Measurements from ENCODE around the gene TTC31.

TTC31 gene

DNA sequence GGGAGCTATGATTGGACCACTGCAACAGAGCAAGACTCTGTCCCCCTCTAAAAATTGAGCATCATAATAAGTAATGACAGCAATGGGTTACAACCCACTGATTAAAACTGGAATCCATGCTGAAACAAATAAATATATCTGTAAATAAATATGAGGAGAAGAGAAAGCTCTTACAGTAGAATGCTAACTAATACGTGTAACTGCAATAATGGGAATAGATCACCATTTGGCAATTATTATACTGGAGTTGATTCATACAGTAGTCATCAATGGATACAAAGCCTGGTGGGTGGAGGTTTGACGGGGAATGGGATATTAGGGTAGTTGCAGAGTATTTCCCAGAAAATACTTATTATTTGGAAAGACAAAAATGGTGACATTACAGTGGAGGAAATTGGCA lies 34.1 kb upstream of the TTC31 start:
- TF ChIP-seq, protein P1, sequence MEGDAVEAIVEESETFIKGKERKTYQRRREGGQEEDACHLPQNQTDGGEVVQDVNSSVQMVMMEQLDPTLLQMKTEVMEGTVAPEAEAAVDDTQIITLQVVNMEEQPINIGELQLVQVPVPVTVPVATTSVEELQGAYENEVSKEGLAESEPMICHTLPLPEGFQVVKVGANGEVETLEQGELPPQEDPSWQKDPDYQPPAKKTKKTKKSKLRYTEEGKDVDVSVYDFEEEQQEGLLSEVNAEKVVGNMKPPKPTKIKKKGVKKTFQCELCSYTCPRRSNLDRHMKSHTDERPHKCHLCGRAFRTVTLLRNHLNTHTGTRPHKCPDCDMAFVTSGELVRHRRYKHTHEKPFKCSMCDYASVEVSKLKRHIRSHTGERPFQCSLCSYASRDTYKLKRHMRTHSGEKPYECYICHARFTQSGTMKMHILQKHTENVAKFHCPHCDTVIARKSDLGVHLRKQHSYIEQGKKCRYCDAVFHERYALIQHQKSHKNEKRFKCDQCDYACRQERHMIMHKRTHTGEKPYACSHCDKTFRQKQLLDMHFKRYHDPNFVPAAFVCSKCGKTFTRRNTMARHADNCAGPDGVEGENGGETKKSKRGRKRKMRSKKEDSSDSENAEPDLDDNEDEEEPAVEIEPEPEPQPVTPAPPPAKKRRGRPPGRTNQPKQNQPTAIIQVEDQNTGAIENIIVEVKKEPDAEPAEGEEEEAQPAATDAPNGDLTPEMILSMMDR (conservative IDR thresholded peaks at IDR 0.05) = no peak
- no peak overlapping the region for H3K27ac ChIP-seq

DNA sequence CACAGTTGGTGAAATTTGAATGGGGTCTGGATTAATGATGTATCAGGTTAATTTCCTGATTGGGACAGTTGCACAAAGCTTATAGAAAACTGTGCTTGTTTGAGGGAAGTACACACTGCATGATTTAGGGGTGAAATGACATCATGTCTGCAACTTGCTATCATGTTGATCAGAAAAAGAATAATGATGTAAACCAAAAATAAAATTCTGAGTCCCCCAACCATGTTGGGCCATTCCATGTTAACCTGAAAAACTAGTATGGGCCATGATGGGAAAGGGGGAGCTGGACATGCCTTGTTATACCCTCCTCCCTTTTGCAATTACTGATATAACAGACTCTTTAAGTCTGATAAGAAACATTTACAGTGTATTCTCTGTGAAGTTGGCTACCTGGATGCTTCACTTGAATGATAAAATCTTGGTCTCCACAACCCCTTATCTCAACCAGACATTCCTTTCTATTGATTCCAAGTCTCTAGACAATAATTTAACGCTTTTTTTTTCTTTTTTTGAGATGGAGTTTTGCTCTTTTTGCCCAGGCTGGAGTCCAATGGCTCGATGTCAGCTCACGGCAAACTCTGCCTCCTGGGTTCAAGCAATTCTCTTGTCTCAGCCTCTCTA lies 32.2 kb upstream of the TTC31 start:
- no peak overlapping the region for H3K27ac ChIP-seq
- TF ChIP-seq, protein P1 (conservative IDR thresholded peaks at IDR 0.05) = no peak

DNA sequence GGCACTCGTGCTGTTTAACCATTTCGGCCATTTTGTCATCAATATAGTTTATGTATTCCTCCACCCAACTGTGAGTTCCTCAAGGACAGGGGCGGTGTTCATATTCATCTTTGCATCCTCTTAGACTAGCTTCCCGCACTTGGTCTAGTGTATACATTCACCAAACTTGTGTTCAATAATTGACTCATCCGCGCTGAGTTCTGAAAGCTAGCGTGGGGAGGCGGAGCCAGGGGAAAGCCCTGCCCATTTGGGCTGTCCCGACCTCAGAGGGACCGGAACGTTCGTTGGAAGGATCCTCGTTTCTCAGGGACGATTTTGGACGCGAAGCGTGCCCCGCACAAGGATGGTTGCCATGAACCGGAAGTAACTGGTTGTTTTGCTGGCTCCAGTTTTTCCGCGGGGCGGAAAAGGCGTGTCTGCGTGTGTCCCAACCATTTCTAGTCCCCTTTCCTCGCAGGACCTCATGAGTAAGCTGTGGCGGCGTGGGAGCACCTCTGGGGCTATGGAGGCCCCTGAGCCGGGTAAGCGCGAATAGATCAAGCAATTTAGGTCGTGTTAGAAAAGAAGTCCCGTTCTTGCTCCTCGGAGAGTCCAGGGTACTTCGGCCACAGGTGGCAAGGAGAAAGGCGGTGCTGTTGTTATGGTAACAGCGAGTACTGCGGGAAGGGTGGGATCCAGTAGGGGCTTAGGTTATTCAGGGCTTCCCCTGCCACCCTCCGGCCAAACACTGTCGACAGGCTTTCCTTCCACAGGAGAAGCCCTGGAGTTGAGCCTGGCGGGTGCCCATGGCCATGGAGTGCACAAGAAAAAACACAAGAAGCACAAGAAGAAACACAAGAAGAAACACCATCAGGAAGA lies 28.0 kb upstream of the TTC31 start, which contains the start of gene INO80B:
Gene INO80B, plus strand, starts transcription at position 434 of the 858 bp plus-strand sequence. Its CDS starts 30 bp downstream, at position 464.
- TF ChIP-seq, protein P1 (conservative IDR thresholded peaks at IDR 0.05) = no peak
- H3K27ac ChIP-seq = peak within 1 kb of the TSS; percentile 96

DNA sequence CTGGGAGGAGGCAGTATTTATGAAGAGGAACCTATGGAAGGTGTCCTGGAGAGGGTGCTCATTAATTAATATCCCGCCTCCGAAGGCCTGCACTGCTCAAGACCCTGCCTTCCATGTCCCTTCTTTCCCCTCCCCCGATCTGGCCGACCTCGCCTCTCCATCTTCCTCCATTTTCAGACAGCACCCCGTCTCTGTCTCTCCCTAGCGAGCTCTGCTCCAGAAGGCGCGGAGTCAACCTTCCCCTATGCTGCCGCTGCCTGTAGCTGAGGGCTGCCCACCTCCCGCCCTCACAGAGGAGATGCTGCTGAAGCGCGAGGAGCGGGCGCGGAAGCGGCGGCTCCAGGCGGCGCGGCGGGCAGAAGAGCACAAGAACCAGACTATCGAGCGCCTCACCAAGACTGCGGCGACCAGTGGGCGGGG lies 25.7 kb upstream of the TTC31 start:
- H3K27ac ChIP-seq = peak overlapping the region; percentile 96
- TF ChIP-seq, protein P1 (conservative IDR thresholded peaks at IDR 0.05) = no peak

DNA sequence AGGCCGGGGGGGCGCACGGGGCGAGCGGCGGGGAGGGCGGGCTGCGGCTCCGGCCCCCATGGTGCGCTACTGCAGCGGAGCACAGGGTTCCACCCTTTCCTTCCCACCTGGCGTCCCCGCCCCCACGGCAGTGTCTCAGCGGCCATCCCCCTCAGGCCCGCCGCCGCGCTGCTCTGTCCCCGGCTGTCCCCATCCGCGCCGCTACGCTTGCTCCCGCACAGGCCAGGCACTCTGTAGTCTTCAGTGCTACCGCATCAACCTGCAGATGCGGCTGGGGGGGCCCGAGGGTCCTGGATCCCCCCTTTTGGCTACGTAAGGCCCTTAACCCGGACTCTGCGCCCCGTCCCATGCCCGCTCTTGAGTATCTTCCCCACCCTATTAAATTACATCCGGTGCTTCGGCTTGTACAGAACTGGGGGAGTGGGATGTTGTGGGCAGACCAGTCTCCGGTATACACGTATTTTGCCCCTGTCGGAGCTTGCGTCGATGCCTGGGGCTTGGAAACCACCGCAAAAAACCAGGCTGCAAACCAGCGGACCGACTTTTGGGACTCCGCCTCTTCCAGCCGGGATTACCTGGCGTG lies 25.2 kb upstream of the TTC31 start:
- TF ChIP-seq, protein P1 (conservative IDR thresholded peaks at IDR 0.05) = no peak
- H3K27ac ChIP-seq = peak overlapping the region; percentile 96

DNA sequence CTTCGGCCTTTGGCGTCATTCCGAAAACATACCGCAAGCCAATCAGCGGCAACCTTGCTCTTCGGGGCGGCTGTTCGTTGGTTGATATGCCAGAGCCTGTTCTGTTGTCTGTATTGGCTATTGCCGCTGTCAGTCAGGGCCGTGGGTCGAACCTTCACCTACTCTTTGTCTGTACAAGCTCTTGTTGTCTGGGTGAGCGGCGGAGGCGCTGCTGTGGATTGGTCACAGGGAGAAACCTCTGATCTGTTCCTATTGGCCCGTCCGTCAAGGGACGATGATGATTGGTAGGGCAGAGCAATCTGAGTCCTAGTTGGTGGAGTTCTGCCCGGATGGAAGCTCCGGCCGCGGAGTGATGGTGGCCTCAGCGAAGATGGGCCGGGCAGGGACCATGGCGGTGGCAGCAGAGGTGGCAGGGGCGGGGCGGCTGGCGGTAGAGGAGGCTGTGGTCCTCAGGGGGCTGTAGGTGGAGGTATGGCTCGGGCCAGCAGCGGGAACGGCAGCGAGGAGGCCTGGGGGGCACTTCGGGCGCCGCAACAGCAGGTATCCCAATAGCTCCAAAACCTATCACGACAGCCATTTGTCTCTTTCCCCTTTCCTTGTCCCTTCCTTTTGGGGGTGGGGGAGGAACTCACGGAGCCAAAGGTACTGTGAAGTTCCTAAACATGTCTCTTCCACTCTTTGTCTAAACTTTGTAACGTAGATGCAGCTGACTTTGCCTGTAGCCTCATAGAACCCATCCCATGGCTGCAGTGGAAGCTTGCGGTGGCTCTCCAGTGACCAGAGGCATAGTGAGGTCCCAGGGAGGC lies 24.5 kb upstream of the TTC31 start, which contains the start of gene WBP1:
Gene WBP1, plus strand, starts transcription at position 307 of the 806 bp plus-strand sequence. Its CDS starts 165 bp downstream, at position 472.
- TF ChIP-seq, protein P1 (conservative IDR thresholded peaks at IDR 0.05) = no peak
- peak within 1 kb of the TSS; percentile 96 for H3K27ac ChIP-seq
